GM12801 (cell line): ENCODE measurements around the gene EHBP1.

Experiments used
- CTCF ChIP-seq: IDR thresholded peaks from one replicate; pipeline ENCODE4 v1.5.1; 2011; ENCODE audit warnings: control low read depth; ENCODE audit not compliant: insufficient read length; ENCODE audit errors: extremely low read depth

The EHBP1 gene

GRCh38 chr2:62787386-62787785 is 81.9 kb downstream of the EHBP1 start:
- TF ChIP-seq CTCF, result no peak

GRCh38 chr2:62789518-62789917 is 84.0 kb downstream of the EHBP1 start:
- no peak for TF ChIP-seq CTCF

GRCh38 chr2:62789918-62790317 is 84.4 kb downstream of the EHBP1 start:
- no peak for TF ChIP-seq CTCF

DNA sequence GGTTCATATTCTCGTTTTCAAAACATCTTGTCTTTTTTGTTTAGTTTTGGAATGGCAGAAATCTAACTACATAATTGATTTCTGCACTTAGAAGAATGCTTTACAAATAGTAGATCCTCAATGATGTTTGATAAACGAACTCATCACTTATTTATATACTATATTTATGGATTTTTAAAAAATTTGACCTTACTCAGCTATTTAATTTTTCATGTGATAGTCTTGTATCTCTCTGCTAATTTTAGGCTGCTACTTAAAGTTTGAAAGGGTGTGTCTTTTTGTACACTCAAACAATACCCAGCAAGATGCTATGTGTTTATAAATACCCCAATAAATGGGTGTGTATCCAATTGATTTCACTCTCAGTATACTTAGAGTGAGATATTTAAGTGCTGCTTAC is 86.9 kb downstream of the EHBP1 start:
- TF ChIP-seq CTCF, result no peak

- TF ChIP-seq CTCF, result no peak
These were observed 87.7 kb downstream of the EHBP1 start for GRCh38 chr2:62793213-62793612.

GRCh38 chr2:62794791-62795190 is 89.3 kb downstream of the EHBP1 start:
- TF ChIP-seq CTCF, result no peak

DNA sequence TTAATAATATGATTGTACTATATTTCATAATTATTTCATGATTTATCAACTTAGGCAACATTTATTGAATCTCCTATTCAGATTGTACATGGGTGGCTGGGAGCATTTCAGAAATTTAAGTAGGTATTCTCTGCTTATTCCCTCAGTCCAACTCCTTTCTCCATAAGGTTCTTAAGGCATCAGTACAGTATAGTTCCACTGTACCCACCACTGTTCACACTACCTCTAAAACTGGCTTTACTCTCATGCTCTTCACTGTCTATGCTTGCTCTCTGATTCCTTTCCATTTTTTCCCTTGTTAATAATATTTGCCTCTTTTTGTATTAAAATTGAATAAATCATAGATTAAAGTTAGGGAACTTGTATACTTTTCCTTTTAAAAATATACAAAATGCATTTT is 89.8 kb downstream of the EHBP1 start:
- TF ChIP-seq CTCF, result no peak

- no peak for TF ChIP-seq CTCF
These were observed 91.6 kb downstream of the EHBP1 start for GRCh38 chr2:62797107-62797506.
